Measurements from ENCODE around the gene R3HDM1.
A peak's percentile ranks its signal among the peaks of the same experiment; 100 is the strongest.
"Not testable (repeated sequence)": the region's sequence is repeated elsewhere in the genome, so short reads cannot be mapped to it uniquely, and the experiment has no call there.

The R3HDM1 gene

GRCh38 chr2:135531231-135532197, at the start of gene R3HDM1:
Gene R3HDM1, plus strand, starts transcription at chr2:135531484. Its CDS starts 73,362 bp downstream, at chr2:135604846.
- TF ChIP-seq ZFX (IDR thresholded peaks at IDR 0.05; ENCODE audit: borderline replicate concordance) (no peak), CTCF (IDR thresholded peaks at IDR 0.05) (peak; percentile 12; the same call in 1 of the 2 replicates)
- peak within 1 kb of the TSS; percentile 81 for H3K27ac ChIP-seq

- H3K27ac ChIP-seq: no peak overlapping the region
- TF ChIP-seq CTCF (IDR thresholded peaks at IDR 0.05) (no peak), ZFX (IDR thresholded peaks at IDR 0.05; ENCODE audit: borderline replicate concordance) (no peak)
These were observed 45.8 kb upstream of the R3HDM1 start for GRCh38 chr2:135485441-135485840.

- H3K27ac ChIP-seq: no peak overlapping the region
- TF ChIP-seq ZFX (IDR thresholded peaks at IDR 0.05; ENCODE audit: borderline replicate concordance) (no peak), CTCF (IDR thresholded peaks at IDR 0.05) (no peak)
These were observed 40.9 kb upstream of the R3HDM1 start for GRCh38 chr2:135490376-135490775.

GRCh38 chr2:135494503-135494902, 36.8 kb upstream of the R3HDM1 start:
- no peak for TF ChIP-seq CTCF (IDR thresholded peaks at IDR 0.05)
- no peak for TF ChIP-seq ZFX (IDR thresholded peaks at IDR 0.05; ENCODE audit: borderline replicate concordance)
- H3K27ac ChIP-seq: no peak overlapping the region

- TF ChIP-seq CTCF (IDR thresholded peaks at IDR 0.05) (no peak), ZFX (IDR thresholded peaks at IDR 0.05; ENCODE audit: borderline replicate concordance) (no peak)
- no peak overlapping the region for H3K27ac ChIP-seq
These were observed 36.4 kb upstream of the R3HDM1 start for GRCh38 chr2:135494917-135495316.

- not testable (repeated sequence) for H3K27ac ChIP-seq
These were observed 32.7 kb upstream of the R3HDM1 start for GRCh38 chr2:135498588-135498987.

GRCh38 chr2:135504811-135505210, 26.5 kb upstream of the R3HDM1 start:
- no peak overlapping the region for H3K27ac ChIP-seq
- no peak for TF ChIP-seq CTCF (IDR thresholded peaks at IDR 0.05)
- TF ChIP-seq ZFX (IDR thresholded peaks at IDR 0.05; ENCODE audit: borderline replicate concordance): no peak
